ENCODE results near the gene CLCA2. TPM values are rescaled to one million over a fixed set of nuclear protein-coding genes. Genes with fewer than 3 reads are reported as not detected.

Gene CLCA2, protein sequence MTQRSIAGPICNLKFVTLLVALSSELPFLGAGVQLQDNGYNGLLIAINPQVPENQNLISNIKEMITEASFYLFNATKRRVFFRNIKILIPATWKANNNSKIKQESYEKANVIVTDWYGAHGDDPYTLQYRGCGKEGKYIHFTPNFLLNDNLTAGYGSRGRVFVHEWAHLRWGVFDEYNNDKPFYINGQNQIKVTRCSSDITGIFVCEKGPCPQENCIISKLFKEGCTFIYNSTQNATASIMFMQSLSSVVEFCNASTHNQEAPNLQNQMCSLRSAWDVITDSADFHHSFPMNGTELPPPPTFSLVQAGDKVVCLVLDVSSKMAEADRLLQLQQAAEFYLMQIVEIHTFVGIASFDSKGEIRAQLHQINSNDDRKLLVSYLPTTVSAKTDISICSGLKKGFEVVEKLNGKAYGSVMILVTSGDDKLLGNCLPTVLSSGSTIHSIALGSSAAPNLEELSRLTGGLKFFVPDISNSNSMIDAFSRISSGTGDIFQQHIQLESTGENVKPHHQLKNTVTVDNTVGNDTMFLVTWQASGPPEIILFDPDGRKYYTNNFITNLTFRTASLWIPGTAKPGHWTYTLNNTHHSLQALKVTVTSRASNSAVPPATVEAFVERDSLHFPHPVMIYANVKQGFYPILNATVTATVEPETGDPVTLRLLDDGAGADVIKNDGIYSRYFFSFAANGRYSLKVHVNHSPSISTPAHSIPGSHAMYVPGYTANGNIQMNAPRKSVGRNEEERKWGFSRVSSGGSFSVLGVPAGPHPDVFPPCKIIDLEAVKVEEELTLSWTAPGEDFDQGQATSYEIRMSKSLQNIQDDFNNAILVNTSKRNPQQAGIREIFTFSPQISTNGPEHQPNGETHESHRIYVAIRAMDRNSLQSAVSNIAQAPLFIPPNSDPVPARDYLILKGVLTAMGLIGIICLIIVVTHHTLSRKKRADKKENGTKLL
- polyA plus RNA-seq (ENCODE audit: insufficient read length), result not detected

DNA sequence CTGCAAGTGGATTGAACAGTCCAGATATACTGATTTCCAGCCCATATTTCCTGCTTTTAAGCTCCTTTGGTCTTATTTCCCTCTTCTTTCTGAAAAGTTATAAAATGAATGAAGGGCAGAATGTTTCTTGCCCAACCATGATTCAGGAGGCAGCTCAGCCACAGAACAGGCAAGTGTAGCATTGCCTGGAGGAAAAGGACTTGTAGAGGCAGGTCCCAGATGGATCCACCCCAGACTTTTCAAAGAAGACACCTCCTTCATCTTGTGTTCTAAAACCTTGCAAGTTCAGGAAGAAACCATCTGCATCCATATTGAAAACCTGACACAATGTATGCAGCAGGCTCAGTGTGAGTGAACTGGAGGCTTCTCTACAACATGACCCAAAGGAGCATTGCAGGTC, at the start of gene CLCA2:
CLCA2 (plus strand) TSS at position 299 of the 400 bp plus-strand sequence; CDS start at position 376, 77 bp downstream.
- DNase-seq (ENCODE audit: low read depth), result no peak

DNA sequence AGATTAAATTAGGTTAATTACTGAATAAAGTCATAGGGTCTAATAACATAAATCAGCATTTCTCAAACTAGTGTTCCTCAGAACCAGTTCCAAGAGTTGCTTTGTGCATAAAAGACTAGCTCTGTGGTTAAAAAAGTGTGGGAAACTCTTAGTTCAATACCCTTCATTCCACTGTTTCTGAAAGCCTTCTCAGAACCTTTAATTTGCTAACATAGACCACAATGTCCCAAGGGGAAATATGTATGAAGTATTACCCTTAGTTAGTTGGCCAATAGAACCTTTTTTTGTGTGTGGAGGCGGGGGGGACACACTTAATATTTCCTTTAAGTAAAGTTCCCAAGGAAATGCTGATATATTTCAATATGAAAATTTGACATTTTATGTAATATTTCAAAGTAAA, 48.3 kb upstream of the CLCA2 start:
- DNase-seq (ENCODE audit: low read depth), result no peak

DNA sequence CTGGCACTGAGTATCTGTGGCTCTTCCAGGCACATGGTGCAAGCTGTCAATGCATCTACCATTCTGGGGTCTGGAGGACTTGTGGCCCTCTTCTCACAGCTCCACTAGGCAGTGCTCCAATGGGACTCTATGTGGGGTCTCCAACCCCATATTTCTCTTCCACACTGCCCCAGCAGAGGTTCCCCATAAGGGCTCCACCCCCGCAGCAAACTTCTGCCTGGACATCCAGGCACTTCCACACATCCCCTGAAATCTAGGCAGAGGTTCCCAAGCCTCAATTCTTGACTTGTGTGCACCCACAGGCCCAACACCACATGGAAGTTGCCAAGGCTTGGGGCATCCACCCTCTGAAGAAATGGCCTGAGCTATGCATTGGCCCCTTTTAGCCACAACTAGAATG, 46.6 kb upstream of the CLCA2 start:
- DNase-seq (ENCODE audit: low read depth), result no peak

DNA sequence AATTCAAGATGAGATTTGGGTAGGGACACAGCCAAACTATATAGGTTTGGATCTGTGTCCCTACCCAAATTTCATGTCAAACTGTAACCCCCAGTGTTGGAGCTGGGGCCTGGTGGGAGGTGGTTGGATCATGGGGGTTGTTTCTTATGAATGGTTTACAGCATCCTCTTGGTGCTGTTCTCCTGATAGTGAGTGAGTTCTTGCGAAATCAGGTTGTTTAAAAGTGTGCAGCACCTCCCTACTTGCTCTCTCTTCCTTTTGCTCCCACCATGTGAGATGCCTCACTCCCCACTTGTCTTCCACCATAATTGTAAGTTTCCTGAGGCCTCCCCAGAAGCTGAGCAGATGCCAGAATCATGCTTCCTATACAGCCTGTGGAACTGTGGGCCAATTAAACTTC, 45.2 kb upstream of the CLCA2 start:
- no peak for DNase-seq (ENCODE audit: low read depth)

DNA sequence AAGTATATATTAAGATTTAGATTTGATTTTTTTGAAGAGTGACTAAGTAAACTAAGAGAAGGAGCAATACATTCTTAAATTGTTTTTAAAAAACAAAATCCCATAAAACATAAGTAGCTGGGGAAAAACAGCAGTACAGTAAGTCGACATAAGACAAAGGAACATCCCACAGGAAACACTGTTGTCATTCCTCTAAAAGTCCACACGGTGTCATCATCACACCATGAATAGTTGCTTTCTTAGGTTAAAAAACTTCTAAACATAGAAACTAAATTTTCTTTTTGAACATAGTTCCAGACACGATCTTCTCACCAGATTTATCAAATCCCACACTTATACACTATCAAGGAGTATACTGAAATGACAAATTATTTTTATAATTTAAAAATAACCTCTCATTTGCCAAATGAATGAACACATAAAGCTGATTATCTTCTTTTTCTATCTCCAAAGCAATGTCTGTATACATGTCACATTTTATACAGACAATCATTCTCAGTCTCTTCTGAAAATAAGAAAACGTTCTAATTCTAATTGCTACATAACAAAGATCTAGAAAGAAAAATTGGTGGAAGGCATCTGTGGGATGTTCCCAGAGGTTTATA, 43.6 kb upstream of the CLCA2 start:
- peak; percentile 63 for DNase-seq (ENCODE audit: low read depth)

DNA sequence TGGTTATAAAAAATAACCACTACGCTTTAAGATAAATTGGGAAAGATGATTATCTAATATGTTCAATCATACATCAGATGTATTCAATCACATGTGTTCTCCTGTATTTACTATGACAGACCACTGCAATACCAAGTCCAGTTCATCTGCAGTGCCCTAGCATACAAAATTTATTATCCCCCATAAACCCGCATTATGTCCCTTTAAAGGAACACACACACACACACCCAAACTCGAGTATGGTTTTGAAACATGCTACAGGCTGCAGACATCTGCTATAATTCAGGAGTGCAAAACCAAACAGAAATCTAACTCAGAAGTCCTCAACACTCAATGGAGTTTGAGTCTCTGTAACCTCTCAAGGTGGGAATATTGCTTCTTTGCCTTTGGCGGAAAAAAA, 42.7 kb upstream of the CLCA2 start:
- DNase-seq (ENCODE audit: low read depth), result no peak

DNA sequence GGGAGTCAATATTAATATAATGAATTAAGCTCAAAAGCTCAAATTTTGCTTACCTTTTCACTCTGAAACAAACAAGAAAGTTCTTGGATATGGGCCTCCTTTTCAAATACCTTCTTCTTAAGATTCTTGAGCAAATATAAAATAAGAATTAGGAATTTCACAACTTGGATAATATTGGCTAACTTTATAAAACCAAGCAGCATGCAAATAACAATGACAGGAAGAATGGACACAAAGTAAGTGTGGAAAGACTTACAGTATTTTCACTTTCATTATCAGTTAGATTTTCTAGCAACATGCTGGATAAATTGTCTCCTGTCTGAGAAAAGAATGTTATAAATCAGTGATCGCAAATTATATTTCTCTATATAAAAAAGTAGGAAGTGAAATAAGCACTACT, 41.1 kb upstream of the CLCA2 start:
- DNase-seq (ENCODE audit: low read depth), result no peak

DNA sequence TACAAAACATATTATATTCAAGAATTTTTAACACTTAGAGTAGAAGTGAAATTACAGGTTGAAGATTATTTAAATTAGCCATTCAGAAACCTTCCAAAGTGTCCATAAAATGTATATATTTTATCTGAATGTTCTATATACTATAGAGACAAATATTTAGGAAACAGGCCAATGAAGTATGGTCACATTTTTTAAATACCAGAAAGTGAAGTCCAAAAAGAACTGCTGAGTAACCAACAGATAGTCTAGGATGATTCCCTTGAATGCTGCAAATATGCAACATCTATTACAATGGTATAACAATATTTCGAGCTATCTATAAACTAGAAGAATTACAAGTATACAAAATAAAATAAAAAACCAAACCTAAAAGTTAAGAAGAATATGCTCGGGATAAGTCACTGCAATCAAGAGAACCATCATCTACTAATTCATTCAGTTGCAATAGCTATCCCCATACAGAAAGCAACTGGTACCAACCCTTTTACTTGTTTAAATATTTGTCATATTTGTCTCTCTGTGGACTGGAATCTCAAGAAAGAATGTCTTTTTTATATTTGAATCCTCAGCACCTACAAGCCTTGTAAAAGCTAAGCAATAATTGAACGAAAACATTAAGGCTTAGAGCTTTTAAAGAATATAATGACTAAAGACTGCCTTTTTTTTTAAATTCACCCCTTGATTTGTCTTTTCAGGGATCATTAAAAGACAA, 35.9 kb upstream of the CLCA2 start:
- no peak for DNase-seq (ENCODE audit: low read depth)

DNA sequence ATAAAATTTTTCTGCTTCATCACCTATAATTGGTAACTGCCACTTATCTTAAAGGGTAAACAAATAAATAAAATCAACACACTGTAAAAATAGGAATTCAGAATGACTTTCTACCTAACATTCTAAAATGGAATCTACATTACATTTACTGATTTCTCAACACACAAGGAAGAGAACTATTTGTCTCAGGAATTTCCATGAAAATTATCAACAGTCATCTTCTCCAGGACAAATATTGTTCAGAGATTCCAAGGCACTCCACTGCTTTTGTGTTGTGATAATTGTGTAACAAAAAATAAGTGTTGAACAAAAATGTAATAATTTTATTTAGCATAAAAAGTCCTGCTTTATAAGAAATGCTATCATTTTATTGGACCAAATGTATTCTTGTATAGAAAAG, 35.2 kb upstream of the CLCA2 start:
- DNase-seq (ENCODE audit: low read depth), result no peak

DNA sequence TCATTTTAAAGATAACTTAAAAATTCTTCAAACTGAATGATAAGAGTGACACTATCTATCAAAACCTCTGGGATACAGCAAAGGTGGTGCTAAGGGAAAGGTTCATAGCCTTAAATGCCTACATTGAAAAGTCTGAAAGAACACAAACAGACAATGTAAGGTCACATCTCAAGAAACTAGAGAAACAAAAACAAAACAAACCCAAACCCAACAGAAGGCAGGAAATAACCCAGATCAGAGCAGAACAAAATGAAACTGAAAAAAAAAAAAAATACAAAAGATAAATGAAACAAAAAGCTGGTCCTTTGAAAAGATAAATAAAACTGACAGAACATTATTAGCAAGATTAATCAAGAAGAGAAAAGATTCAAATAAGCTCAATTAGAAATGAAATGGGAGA, 34.7 kb upstream of the CLCA2 start:
- DNase-seq (ENCODE audit: low read depth), result no peak

DNA sequence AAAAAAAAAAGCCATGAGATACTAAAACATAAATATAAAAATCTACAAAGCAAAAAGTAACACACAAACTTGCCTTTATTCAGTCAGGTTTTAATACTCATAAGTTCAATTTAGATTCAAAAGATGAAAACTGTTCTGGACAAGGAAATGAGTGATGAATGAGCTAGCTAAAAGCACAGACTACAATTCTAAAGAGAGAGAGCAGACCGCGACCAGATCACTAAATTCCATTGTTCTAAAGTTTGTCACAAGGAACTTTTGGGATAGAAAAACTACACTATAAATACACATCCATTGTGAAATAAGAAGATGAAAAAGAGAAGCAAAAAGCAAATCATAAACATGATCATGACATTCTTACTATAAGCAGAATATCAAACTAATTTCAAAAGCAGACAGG, 29.6 kb upstream of the CLCA2 start:
- no peak for DNase-seq (ENCODE audit: low read depth)

DNA sequence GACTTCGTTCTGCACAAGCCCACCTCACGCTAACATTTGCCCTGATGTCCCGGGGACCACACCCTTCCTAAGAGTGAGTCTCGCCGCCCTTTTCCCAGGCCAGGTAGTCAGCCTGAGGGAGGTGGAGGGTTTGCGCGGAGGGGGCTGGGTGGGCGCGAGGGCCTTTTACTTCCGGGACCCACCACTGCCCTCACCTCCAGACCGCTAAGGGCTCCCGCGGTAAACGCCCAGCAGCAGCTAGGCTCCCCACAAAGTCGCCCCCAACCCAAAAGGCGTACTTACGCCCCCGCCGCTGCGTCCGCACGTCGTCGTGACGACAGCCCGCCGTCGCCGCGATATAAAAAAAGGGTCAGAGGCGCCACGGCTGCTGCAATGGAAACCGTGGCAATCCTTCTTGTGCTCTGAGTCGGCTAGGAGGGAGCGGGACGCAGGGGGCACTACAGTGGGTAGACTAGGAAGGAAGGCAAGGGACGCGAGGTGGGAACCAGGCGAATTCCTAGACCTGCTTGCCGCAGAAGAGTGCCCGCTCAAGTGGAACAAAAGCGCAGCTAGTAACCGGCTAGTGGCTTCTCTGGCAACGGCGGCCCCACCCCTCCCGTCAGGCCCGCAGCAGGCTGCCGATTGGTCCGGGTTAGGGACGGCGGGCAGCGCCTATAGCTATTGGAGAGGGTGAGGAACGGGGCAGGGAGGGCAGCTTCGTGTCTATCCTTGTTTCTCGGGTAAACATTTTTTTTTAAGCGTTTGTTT, 28.0 kb upstream of the CLCA2 start, which contains the start of gene ODF2L:
ODF2L (minus strand) TSS at position 573 of the 747 bp plus-strand sequence. CDS start 9,296 bp downstream, outside the sequence.
- DNase-seq (ENCODE audit: low read depth), result peak; percentile 57

DNA sequence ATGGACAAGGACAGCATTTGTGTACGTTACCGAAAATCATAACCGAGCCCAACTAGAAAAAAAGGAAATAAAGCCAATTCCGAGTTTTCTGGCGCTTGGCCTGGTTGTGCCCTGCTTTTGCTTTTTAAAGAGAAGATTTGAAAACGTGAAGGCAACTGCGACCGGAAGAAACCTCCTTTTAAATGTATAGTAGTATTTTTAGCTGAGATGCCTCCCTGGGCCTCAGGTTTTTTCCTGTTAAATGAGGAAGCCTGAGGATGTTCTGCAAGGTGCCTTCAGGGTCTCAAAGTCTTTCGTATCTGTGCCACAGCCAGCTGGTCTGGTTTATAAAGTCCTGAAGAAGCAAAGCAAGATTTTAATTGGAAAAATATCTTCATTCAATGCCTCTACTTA, 27.5 kb upstream of the CLCA2 start:
- DNase-seq (ENCODE audit: low read depth), result no peak

DNA sequence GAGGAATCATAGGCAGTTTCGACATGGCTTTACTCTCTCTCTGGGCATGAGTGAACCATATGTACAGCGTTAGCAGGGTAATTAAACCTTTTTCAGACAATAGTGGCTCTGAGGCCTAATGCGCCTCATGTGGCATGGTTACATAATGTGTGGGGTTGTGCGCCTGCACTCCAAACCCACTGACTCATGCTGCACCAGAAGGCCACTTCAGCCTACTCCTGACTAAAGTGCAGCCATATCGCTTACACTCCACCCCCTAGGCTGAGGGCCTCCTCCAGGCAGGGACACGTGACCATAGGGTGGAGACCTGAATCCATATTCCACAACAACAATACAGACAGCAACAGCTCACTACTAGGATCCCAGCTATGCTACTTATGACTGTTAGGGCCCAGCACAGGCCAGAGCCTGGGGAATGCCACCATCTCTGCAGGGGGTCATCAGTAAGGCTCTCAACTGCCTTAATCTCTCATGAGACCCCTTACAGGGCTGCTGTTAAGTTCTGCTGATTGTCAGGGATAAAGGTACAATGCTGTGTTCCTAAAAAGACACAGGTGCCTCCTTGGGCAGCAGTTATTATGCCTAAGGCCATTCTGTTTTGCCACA, 14.5 kb upstream of the CLCA2 start:
- no peak for DNase-seq (ENCODE audit: low read depth)

DNA sequence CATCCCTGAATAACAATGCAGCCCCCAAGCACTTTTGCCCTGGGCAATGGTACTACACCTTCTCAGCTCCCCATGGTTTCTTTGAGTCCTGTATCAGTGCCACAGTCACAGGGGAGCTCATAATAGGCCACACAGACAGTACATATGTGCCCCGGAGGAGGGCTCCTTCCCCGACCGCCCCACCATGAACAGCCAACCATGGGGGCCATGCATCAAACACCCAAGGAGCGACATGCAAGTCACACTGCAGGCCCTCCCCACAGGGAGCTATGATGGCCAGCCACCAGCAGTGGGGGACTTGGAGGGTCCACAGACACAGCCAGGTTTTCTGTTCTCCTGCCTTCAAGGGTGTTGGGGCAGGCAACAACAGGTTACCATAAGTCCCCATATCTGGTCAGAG, 13.1 kb upstream of the CLCA2 start:
- DNase-seq (ENCODE audit: low read depth), result no peak

DNA sequence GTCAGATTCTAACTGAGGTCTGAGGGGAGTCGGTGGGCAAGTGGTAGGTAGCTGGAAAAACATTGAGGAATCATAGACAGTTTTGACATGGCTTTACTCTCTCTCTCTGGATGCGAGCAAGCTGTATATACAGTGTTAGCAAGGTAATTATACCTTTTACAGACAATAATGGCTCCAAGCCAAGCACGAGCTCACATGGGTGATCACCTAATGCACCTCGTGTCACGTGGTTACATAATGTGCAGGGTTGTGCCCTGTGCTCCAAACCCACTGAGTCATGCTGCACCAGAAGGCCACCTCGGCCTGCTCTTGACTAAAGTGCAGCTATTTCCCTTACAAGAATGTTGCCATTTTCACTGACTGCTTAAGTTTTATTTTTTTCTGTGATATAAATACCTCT, 7.6 kb upstream of the CLCA2 start:
- no peak for DNase-seq (ENCODE audit: low read depth)

DNA sequence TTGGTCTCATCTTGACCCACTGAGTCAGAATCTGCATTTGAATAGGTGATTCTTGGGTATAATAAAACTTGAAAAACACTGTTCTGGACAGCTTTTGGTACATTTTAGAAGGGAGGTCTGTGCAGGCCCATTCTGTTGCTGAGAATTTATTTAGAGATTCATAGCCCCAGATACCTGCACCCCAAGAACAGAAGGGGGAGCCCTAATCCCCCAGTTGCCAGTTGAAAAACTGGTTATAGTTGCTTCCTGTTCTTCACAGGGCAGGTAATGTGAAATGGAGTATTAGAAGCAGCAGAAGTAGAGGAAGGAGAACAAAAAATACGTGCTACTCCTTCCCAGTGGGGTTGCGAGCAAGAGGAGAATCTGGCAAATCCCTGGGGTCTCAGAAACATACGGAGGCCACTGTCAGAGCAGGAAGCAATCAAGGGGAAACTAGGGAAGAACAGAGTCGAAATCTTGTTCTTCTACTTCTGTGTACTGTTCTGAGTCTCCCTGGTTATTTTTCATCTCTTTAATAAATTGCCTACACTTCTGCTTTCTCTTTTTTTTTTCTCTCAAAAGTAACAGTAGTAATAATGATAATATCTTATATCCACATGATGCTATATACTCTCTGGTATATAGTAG, 4.6 kb upstream of the CLCA2 start:
- DNase-seq (ENCODE audit: low read depth), result no peak

DNA sequence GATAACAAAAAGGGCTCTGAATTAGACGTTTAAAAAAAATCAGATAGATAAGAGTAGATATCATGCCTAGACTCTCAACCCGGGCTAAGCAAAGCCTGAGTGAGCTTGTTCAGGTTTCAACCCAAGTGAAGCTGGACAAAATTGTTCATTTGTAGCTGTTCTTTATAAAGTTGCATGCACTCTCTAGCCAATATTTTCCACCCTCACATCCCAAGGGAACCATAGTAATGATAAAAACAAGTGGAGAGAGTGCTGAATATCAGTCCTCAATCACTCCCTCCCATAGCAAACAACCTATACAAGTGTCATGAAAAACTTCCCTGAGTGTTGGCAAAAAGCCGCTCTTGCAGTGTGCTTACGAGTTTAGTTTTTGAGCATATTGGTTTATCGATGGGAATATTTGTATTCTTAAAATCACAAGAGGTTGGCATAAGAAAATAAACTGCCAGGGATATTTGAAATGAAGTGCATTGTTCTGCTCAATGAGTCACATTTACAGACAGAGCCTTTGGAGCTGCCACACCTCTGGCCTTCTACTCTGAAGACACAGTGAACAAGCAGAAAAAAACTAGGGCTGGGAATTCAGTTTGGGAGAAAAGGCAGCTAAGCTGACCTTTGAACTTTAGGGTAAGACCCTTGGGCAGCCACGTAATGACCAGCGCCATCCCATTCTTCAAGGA, 2.2 kb upstream of the CLCA2 start:
- DNase-seq (ENCODE audit: low read depth), result no peak

DNA sequence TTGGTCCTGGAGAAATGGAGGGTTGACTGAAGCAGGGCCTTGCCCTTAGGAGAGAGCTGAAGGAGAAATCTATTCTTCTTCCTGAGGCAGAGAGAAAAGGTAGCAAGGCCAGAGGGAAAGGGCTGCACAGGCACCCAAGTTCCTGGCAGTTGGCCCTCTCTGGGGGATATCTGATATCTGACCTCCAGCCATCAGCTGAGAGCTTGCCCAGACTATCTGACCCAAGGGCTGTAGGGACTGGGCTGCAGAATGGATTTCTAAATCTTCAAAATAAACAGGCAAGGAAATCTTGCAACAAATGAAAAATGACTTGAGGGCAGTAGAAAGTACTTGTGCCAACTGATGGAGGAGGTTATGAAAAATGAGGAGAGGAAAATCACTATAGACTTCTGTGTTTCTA, 498 bp upstream of the CLCA2 start:
- DNase-seq (ENCODE audit: low read depth), result no peak
